ENCODE data around the gene CDH12.

The CDH12 gene

DNA sequence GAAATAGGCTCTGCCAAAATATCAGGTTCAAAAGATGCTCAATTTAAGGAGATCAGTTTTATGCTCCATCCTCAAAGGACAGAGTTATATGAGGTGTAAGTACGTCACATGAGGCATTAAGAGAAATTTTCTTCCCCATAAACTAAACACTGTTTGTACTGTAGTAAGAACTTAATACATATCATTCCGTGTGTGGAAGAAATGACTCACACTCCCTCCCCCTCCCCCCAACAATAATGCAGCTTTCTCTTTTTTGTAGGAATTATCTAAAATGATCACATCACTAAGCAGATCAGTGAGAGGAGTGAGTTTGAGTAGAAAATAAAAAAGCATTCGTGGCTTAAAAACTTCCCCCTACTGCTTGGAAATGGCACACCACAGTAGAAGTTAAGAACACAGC, 2.2 kb downstream of the CDH12 start:
- FAIRE-seq (no peak), DNase-seq (ENCODE audit: insufficient read length, low spot score) (no peak)
- no peak for TF ChIP-seq POLR2A (IDR thresholded peaks at IDR 0.05; ENCODE audit: low read depth, low read length)
- TF ChIP-seq TAF1 (IDR thresholded peaks at IDR 0.05; ENCODE audit: low read depth, low read length) = no peak

DNA sequence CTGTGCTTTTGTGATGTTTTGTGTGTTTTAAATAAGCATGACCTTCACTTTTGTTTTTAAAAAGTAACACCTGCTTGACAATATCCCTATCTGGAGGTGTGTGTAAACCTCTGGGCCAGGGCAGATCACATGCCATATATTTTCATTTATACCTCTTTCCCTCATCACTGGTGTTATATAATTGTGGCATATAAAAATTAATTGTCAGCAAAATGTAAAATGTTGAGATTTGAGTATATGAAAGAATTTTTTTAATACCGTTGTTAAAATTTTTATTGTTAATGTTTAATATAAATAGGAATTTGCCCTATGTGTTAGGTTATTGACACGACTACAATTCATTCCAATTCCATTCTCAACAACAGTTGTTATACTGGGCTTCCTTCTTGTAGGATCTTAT, 6.5 kb downstream of the CDH12 start:
- FAIRE-seq (no peak), DNase-seq (ENCODE audit: insufficient read length, low spot score) (no peak)
- TF ChIP-seq TAF1 (IDR thresholded peaks at IDR 0.05; ENCODE audit: low read depth, low read length) (no peak), SPI1 (IDR thresholded peaks at IDR 0.05; ENCODE audit: low read depth, low read length) (no peak), POU2F2 (IDR thresholded peaks at IDR 0.05; ENCODE audit: low read depth, low read length) (no peak), POLR2A (IDR thresholded peaks at IDR 0.05; ENCODE audit: low read depth, low read length) (no peak), POLR2AphosphoS5 (IDR thresholded peaks at IDR 0.05; ENCODE audit: low read depth, low read length) (no peak)

- TF ChIP-seq POU2F2 (IDR thresholded peaks at IDR 0.05; ENCODE audit: low read depth, low read length) = no peak
- TF ChIP-seq POLR2AphosphoS5 (IDR thresholded peaks at IDR 0.05; ENCODE audit: low read depth, low read length) = no peak
- TF ChIP-seq PAX5 (IDR thresholded peaks at IDR 0.05; ENCODE audit: insufficient read depth, low read length, severe bottlenecking) = no peak
- no peak for TF ChIP-seq POLR2A (IDR thresholded peaks at IDR 0.05; ENCODE audit: low read depth, low read length)
- no peak for TF ChIP-seq SPI1 (IDR thresholded peaks at IDR 0.05; ENCODE audit: low read depth, low read length)
- no peak for TF ChIP-seq TAF1 (IDR thresholded peaks at IDR 0.05; ENCODE audit: low read depth, low read length)
- FAIRE-seq (no peak), DNase-seq (ENCODE audit: insufficient read length, low spot score) (no peak)
Measured at GRCh38 chr5:22844636-22845035, 8.5 kb downstream of the CDH12 start.

DNA sequence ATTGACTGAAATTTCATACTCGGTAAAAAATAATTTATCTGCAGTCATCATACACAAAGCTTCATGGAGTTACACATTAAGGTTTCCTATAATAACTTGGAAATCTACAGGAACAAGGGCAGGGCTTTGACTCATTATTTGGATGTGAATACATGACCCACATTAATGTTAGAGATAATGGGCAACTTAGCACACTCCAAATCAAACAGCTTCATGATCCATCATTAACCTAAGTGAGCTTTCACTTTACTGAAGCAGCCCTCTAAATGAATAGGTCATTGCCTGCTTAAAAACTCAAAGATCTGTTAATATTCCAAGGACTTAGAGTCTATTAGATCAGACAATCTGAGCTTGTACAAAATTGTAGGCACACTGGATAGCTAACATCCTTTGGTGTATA, 9.0 kb downstream of the CDH12 start:
- TF ChIP-seq POU2F2 (IDR thresholded peaks at IDR 0.05; ENCODE audit: low read depth, low read length) (no peak), SPI1 (IDR thresholded peaks at IDR 0.05; ENCODE audit: low read depth, low read length) (no peak), TAF1 (IDR thresholded peaks at IDR 0.05; ENCODE audit: low read depth, low read length) (no peak), POLR2AphosphoS5 (IDR thresholded peaks at IDR 0.05; ENCODE audit: low read depth, low read length) (no peak), POLR2A (IDR thresholded peaks at IDR 0.05; ENCODE audit: low read depth, low read length) (no peak), PAX5 (IDR thresholded peaks at IDR 0.05; ENCODE audit: insufficient read depth, low read length, severe bottlenecking) (no peak)
- DNase-seq (ENCODE audit: insufficient read length, low spot score) = no peak
- FAIRE-seq = no peak

DNA sequence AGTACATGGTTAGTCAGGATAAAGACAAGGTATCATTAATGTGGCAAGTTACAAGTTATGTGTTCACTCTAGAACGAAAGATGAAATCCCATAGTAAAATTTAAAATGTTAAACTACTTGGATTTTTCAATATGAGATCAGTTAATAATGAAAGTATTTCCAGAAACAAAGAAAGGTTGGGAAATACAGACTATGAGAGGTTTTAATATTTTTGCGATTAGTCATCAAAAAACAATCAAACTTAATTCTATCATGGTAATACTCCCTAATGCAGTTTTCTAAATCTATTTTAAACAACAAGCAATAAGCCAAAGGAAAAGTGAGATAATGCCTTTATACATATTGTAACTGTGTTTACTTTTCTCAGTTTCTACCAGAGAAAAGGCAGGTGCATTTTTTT, 10.6 kb downstream of the CDH12 start:
- DNase-seq (ENCODE audit: insufficient read length, low spot score) = no peak
- TF ChIP-seq SPI1 (IDR thresholded peaks at IDR 0.05; ENCODE audit: low read depth, low read length) = no peak
- TF ChIP-seq PAX5 (IDR thresholded peaks at IDR 0.05; ENCODE audit: insufficient read depth, low read length, severe bottlenecking) = no peak
- TF ChIP-seq POU2F2 (IDR thresholded peaks at IDR 0.05; ENCODE audit: low read depth, low read length) = no peak
- FAIRE-seq = no peak

DNA sequence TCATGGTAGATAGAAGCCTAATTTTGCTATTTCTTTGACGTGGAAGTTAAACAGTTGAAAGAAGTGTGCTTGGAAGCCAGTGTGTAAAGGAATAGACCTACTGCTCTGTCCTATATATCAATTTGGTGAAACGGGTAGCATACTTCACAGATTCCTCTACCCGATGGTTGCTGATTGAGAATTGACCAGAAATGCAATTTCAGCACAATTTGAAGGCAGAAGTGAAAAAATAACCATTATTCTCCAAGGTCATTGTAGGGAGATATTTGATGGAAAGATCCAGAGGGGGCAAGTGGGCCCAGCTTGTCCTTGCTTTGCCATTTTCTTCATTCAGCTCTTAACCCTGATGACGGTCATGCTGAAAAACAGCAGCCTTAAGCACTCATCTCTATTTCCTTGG, 15.3 kb downstream of the CDH12 start:
- DNase-seq (ENCODE audit: insufficient read length, low spot score) = no peak
- TF ChIP-seq POLR2AphosphoS5 (IDR thresholded peaks at IDR 0.05; ENCODE audit: low read depth, low read length) (no peak), PAX5 (IDR thresholded peaks at IDR 0.05; ENCODE audit: insufficient read depth, low read length, severe bottlenecking) (no peak), POLR2A (IDR thresholded peaks at IDR 0.05; ENCODE audit: low read depth, low read length) (no peak), TAF1 (IDR thresholded peaks at IDR 0.05; ENCODE audit: low read depth, low read length) (no peak), SPI1 (IDR thresholded peaks at IDR 0.05; ENCODE audit: low read depth, low read length) (no peak), POU2F2 (IDR thresholded peaks at IDR 0.05; ENCODE audit: low read depth, low read length) (no peak)
- no peak for FAIRE-seq

DNA sequence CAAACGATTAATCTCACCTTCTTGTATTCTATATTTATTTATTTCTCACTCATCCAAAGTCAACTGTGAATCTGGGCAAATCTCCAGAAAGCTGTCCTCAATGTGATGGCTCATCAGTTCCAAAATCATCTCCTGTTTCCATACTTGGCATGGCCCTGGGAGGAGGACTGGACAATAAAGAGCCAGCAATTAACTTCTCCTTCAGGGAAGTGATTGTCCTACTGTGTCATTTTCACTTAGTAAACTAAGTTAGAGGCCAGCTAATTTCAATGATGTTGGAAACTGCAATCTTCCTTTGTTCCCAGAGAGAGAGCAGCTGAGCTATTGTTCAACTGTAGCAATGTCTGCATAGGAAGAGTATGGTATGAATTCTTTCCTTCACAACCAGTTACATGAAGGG, 17.5 kb downstream of the CDH12 start:
- DNase-seq (ENCODE audit: insufficient read length, low spot score) (no peak), FAIRE-seq (no peak)
- no peak for TF ChIP-seq TAF1 (IDR thresholded peaks at IDR 0.05; ENCODE audit: low read depth, low read length)

- no peak for DNase-seq (ENCODE audit: insufficient read length, low spot score)
- TF ChIP-seq TAF1 (IDR thresholded peaks at IDR 0.05; ENCODE audit: low read depth, low read length) (no peak), POLR2A (IDR thresholded peaks at IDR 0.05; ENCODE audit: low read depth, low read length) (no peak), PAX5 (IDR thresholded peaks at IDR 0.05; ENCODE audit: insufficient read depth, low read length, severe bottlenecking) (no peak), POU2F2 (IDR thresholded peaks at IDR 0.05; ENCODE audit: low read depth, low read length) (no peak), POLR2AphosphoS5 (IDR thresholded peaks at IDR 0.05; ENCODE audit: low read depth, low read length) (no peak)
- FAIRE-seq = no peak
Measured at GRCh38 chr5:22793463-22793862, 59.7 kb downstream of the CDH12 start.

GRCh38 chr5:22787807-22788206, 65.3 kb downstream of the CDH12 start:
- FAIRE-seq (no peak), DNase-seq (ENCODE audit: insufficient read length, low spot score) (no peak)
- TF ChIP-seq SPI1 (IDR thresholded peaks at IDR 0.05; ENCODE audit: low read depth, low read length) (no peak), POLR2AphosphoS5 (IDR thresholded peaks at IDR 0.05; ENCODE audit: low read depth, low read length) (no peak), POLR2A (IDR thresholded peaks at IDR 0.05; ENCODE audit: low read depth, low read length) (no peak), TAF1 (IDR thresholded peaks at IDR 0.05; ENCODE audit: low read depth, low read length) (no peak), PAX5 (IDR thresholded peaks at IDR 0.05; ENCODE audit: insufficient read depth, low read length, severe bottlenecking) (no peak), POU2F2 (IDR thresholded peaks at IDR 0.05; ENCODE audit: low read depth, low read length) (no peak)

- no peak for TF ChIP-seq POLR2AphosphoS5 (IDR thresholded peaks at IDR 0.05; ENCODE audit: low read depth, low read length)
- TF ChIP-seq SPI1 (IDR thresholded peaks at IDR 0.05; ENCODE audit: low read depth, low read length) = no peak
- no peak for TF ChIP-seq POLR2A (IDR thresholded peaks at IDR 0.05; ENCODE audit: low read depth, low read length)
- no peak for TF ChIP-seq POU2F2 (IDR thresholded peaks at IDR 0.05; ENCODE audit: low read depth, low read length)
- no peak for TF ChIP-seq TAF1 (IDR thresholded peaks at IDR 0.05; ENCODE audit: low read depth, low read length)
- no peak for TF ChIP-seq PAX5 (IDR thresholded peaks at IDR 0.05; ENCODE audit: insufficient read depth, low read length, severe bottlenecking)
- no peak for FAIRE-seq
- no peak for DNase-seq (ENCODE audit: insufficient read length, low spot score)
Measured at GRCh38 chr5:22787398-22787797, 65.7 kb downstream of the CDH12 start.

DNA sequence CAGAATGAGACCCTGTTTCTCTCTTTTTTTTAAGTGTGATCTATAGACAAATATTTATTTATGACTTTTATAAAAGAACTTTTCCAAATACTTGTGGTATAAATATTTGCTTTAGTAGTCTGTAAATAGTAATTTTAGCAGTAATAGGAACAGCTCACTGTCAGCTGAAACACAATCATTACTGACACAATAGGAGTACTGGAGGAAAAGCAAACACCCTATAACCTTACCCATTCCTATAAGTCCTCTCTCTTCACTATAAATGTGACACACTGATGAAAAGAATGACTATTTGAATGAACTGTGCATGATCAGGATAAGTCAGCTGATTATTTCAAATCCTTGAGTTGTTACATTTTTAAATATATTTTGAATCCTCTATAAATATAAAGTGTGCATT, 72.4 kb downstream of the CDH12 start:
- TF ChIP-seq POLR2AphosphoS5 (IDR thresholded peaks at IDR 0.05; ENCODE audit: low read depth, low read length) (no peak), POU2F2 (IDR thresholded peaks at IDR 0.05; ENCODE audit: low read depth, low read length) (no peak), PAX5 (IDR thresholded peaks at IDR 0.05; ENCODE audit: insufficient read depth, low read length, severe bottlenecking) (no peak), TAF1 (IDR thresholded peaks at IDR 0.05; ENCODE audit: low read depth, low read length) (no peak), SPI1 (IDR thresholded peaks at IDR 0.05; ENCODE audit: low read depth, low read length) (no peak), POLR2A (IDR thresholded peaks at IDR 0.05; ENCODE audit: low read depth, low read length) (no peak)
- FAIRE-seq = no peak
- DNase-seq (ENCODE audit: insufficient read length, low spot score) = no peak

Measured in GM12891 (cell line).